H1 (cell line): Measurements from ENCODE around the gene KCNAB2. TPM values are rescaled to one million over a fixed set of nuclear protein-coding genes. Genes with fewer than 3 reads are reported as not detected.

Source experiments
- CTCF ChIA-PET: fragments of 300-600 bp; sonication (Branson Sonifier 250); formaldehyde crosslinking; loops from one replicate; lab custom pipeline; 2021; ENCODE audit not compliant: partially characterized antibody; lab: Charles Lee
- POLR2A ChIA-PET: fragments of 300-600 bp; sonication (Branson Sonifier 250); formaldehyde crosslinking; loops from one replicate; lab custom pipeline; 2021; ENCODE audit warnings: inconsistent platforms; ENCODE audit not compliant: partially characterized antibody; lab: Charles Lee
- DNase-seq, 2 experiments: peaks; one replicate each; pipeline versions ENCODE4 v3.0.0 to v3.0.0-alpha.2; 2010 to 2022; ENCODE audit warnings: low spot score in 2 of 2, low read depth in 1 of 2, mixed read lengths in 1 of 2
- FAIRE-seq: peaks from 2 replicates; lab custom pipeline; 2011; peaks lifted over from hg19 to GRCh38; lab: Jason Lieb, UNC
- H2AFZ ChIP-seq: 2 replicates; pipeline ENCODE4 v1.8.1; 2012; ENCODE audit warnings: low read length, inconsistent platforms
- H2AK5ac ChIP-seq: 2 replicates; pipeline ENCODE4 v1.6.1; 2013; ENCODE audit warnings: low read depth, low read length
- H2BK120ac ChIP-seq: replicated peaks from 2 replicates; pipeline ENCODE3; 2013; ENCODE audit warnings: low read depth, low read length, inconsistent platforms
- H2BK12ac ChIP-seq: 2 replicates; pipeline ENCODE4 v1.6.1; 2013; ENCODE audit warnings: low read depth, low read length
- H2BK15ac ChIP-seq: 2 replicates; pipeline ENCODE4 v1.6.1; 2013; ENCODE audit warnings: low read length
- H2BK20ac ChIP-seq: 2 replicates; pipeline ENCODE4 v1.6.1; 2013; ENCODE audit warnings: low read length
- H2BK5ac ChIP-seq: 2 replicates; pipeline ENCODE4 v1.6.1; 2013; ENCODE audit warnings: low read depth, low read length
- H3K14ac ChIP-seq: 2 replicates; pipeline ENCODE4 v1.6.1; 2013; ENCODE audit warnings: inconsistent platforms; ENCODE audit not compliant: insufficient read length
- H3K18ac ChIP-seq: 2 replicates; pipeline ENCODE4 v1.6.1; 2013; ENCODE audit warnings: low read length; ENCODE audit errors: extremely low read depth
- H3K23ac ChIP-seq: 2 replicates; pipeline ENCODE4 v1.6.1; 2013; ENCODE audit warnings: inconsistent platforms; ENCODE audit not compliant: insufficient read length
- H3K23me2 ChIP-seq: 2 replicates; pipeline ENCODE4 v1.6.1; 2013; ENCODE audit warnings: low read depth, low read length
- H3K27ac ChIP-seq: 2 replicates; pipeline ENCODE4 v1.6.1; 2011; ENCODE audit warnings: low read depth, low read length, inconsistent platforms
- H3K27me3 ChIP-seq, 4 experiments: replicated peaks in 1 of 4; 1 replicate in 1 of 4; 2 replicates in 3 of 4; pipeline versions ENCODE4 v1.6.1 to v1.8.1; 2011 to 2013; ENCODE audit warnings: low read length in 3 of 4, mild to moderate bottlenecking in 3 of 4, inconsistent platforms in 2 of 4, mixed read lengths in 2 of 4, moderate library complexity in 1 of 4; ENCODE audit not compliant: control insufficient read depth in 3 of 4, insufficient read depth in 3 of 4; ENCODE audit errors: extremely low read depth in 1 of 4
- H3K36me3 ChIP-seq, 4 experiments: 2 replicates each; pipeline versions ENCODE4 v1.6.1 to v1.8.1; 2011 to 2013; ENCODE audit warnings: mild to moderate bottlenecking in 4 of 4, low read length in 3 of 4, moderate library complexity in 2 of 4, control low read depth in 1 of 4, inconsistent platforms in 1 of 4; ENCODE audit not compliant: insufficient read depth in 4 of 4, control insufficient read depth in 2 of 4
- H3K4ac ChIP-seq: replicated peaks from 2 replicates; pipeline ENCODE3; 2013; ENCODE audit warnings: low read length, low read depth, mixed read lengths, inconsistent platforms; ENCODE audit not compliant: insufficient read length
- H3K4me1 ChIP-seq, 4 experiments: replicated peaks in 1 of 4; 1 replicate in 1 of 4; 2 replicates in 3 of 4; pipeline versions ENCODE4 v1.6.1 to v1.8.1; 2011 to 2013; ENCODE audit warnings: low read length in 3 of 4, inconsistent platforms in 2 of 4, mixed read lengths in 1 of 4; ENCODE audit not compliant: insufficient read depth in 4 of 4, control insufficient read depth in 3 of 4
- H3K4me2 ChIP-seq, 2 experiments: 2 replicates each; pipeline versions ENCODE4 v1.6.1 to v1.8.1; 2011 to 2013; ENCODE audit warnings: low read depth in 2 of 2, low read length in 2 of 2, control low read depth in 1 of 2, inconsistent platforms in 1 of 2, mild to moderate bottlenecking in 1 of 2; ENCODE audit not compliant: insufficient read depth in 1 of 2
- H3K4me3 ChIP-seq, 4 experiments: fragments of 200-600, 300-600 bp in 1 of 4; sonication (generic), shearing (Covaris generic), sonication (Bioruptor Twin) in 1 of 4; 2 replicates each; pipeline versions ENCODE4 v1.5.1 to v1.8.1; 2011 to 2016; ENCODE audit warnings: low read length in 4 of 4, low read depth in 3 of 4, control low read depth in 2 of 4, inconsistent platforms in 2 of 4, mild to moderate bottlenecking in 2 of 4, mixed read lengths in 1 of 4, moderate library complexity in 1 of 4; ENCODE audit not compliant: insufficient read depth in 2 of 4; ENCODE audit errors: extremely low read depth in 1 of 4
- H3K56ac ChIP-seq: replicated peaks from 2 replicates; pipeline ENCODE3; 2013; ENCODE audit warnings: low read depth, mild to moderate bottlenecking, mixed read lengths, low read length, inconsistent platforms; ENCODE audit not compliant: insufficient read length
- H3K79me1 ChIP-seq: 2 replicates; pipeline ENCODE4 v1.6.1; 2013; ENCODE audit warnings: low read depth, low read length, control low read depth
- H3K79me2 ChIP-seq, 2 experiments: 2 replicates each; pipeline versions ENCODE4 v1.6.1 to v1.8.1; 2012 to 2013; ENCODE audit warnings: low read length in 2 of 2, mild to moderate bottlenecking in 2 of 2, inconsistent platforms in 1 of 2; ENCODE audit not compliant: insufficient read depth in 2 of 2, control insufficient read depth in 1 of 2
- H3K9ac ChIP-seq, 4 experiments: replicated peaks in 1 of 4; 1 replicate in 1 of 4; 2 replicates in 3 of 4; pipeline versions ENCODE4 v1.6.1 to v1.8.1; 2011 to 2013; ENCODE audit warnings: low read depth in 3 of 4, low read length in 3 of 4, control low read depth in 2 of 4, mild to moderate bottlenecking in 2 of 4, moderate library complexity in 2 of 4, inconsistent platforms in 1 of 4; ENCODE audit errors: extremely low read depth in 1 of 4
- H3K9me3 ChIP-seq, 2 experiments: 2 replicates each; pipeline versions ENCODE4 v1.6.1 to v1.8.1; 2012 to 2013; ENCODE audit warnings: mild to moderate bottlenecking in 2 of 2, moderate library complexity in 2 of 2, control low read depth in 1 of 2, inconsistent platforms in 1 of 2, low read depth in 1 of 2, low read length in 1 of 2, mixed read lengths in 1 of 2; ENCODE audit not compliant: insufficient read depth in 2 of 2
- H4K20me1 ChIP-seq, 2 experiments: replicated peaks in 1 of 2; 2 replicates each; pipeline versions ENCODE3 to v1.8.1; 2011 to 2013; ENCODE audit warnings: inconsistent platforms in 2 of 2, low read length in 2 of 2, mild to moderate bottlenecking in 1 of 2; ENCODE audit not compliant: insufficient read depth in 2 of 2, control insufficient read depth in 1 of 2
- H4K5ac ChIP-seq: 2 replicates; pipeline ENCODE4 v1.6.1; 2013; ENCODE audit warnings: low read length, low read depth, mixed read lengths, inconsistent platforms; ENCODE audit not compliant: insufficient read length
- H4K8ac ChIP-seq: 2 replicates; pipeline ENCODE4 v1.8.0; 2013; ENCODE audit warnings: mild to moderate bottlenecking, moderate library complexity, low read length, inconsistent platforms; ENCODE audit not compliant: insufficient read depth; ENCODE audit errors: extremely low read depth
- H4K91ac ChIP-seq: replicated peaks from 2 replicates; pipeline ENCODE3; 2013; ENCODE audit warnings: low read length, mixed read lengths, inconsistent platforms; ENCODE audit not compliant: insufficient read length
- ASH2L ChIP-seq: fragments of 200-600, 300-600 bp; sonication (generic); IDR thresholded peaks from one replicate; pipeline ENCODE4 v1.7.1; 2017; ENCODE audit warnings: low read length
- BRCA1 ChIP-seq: IDR thresholded peaks from 2 replicates; pipeline ENCODE4 v1.6.1; 2012; ENCODE audit warnings: low read depth, low read length, improper control_type of control experiment
- CBX5 ChIP-seq: fragments of 300-800, 300-1000 bp; sonication (generic); IDR thresholded peaks from 2 replicates; pipeline ENCODE4 v1.7.1; 2016; ENCODE audit warnings: antibody characterized with exemption, low read length, low read depth
- CHD1 ChIP-seq: IDR thresholded peaks from 2 replicates; pipeline ENCODE4 v1.6.1; 2012; ENCODE audit warnings: low read depth, low read length, improper control_type of control experiment
- CTBP2 ChIP-seq: IDR thresholded peaks from 2 replicates; pipeline ENCODE4 v1.7.0; 2011; ENCODE audit warnings: borderline replicate concordance, mild to moderate bottlenecking, moderate library complexity, mixed read lengths, low read length; ENCODE audit not compliant: insufficient read depth, insufficient read length
- EGR1 ChIP-seq: IDR thresholded peaks from 2 replicates; pipeline ENCODE4 v1.6.1; 2011; ENCODE audit warnings: low read depth, low read length, borderline replicate concordance
- EP300 ChIP-seq, 2 experiments: IDR thresholded peaks; 1 replicate in 1 of 2; 2 replicates in 1 of 2; pipeline ENCODE4 v1.6.1; 2011 to 2012; ENCODE audit warnings: low read depth in 2 of 2, low read length in 2 of 2, mild to moderate bottlenecking in 2 of 2, borderline replicate concordance in 1 of 2, inconsistent platforms in 1 of 2, moderate library complexity in 1 of 2
- FOSL1 ChIP-seq: IDR thresholded peaks from 2 replicates; pipeline ENCODE4 v1.6.1; 2011; ENCODE audit warnings: mild to moderate bottlenecking, low read depth, low read length, moderate library complexity; ENCODE audit not compliant: insufficient read depth
- HDAC6 ChIP-seq: IDR thresholded peaks from one replicate; pipeline ENCODE4 v1.7.1; 2012; ENCODE audit warnings: low read depth, mild to moderate bottlenecking, inconsistent platforms, low read length, moderate library complexity
- KDM4A ChIP-seq: IDR thresholded peaks from one replicate; pipeline ENCODE4 v1.7.1; 2012; ENCODE audit warnings: low read depth, mild to moderate bottlenecking, moderate library complexity, low read length, inconsistent platforms; ENCODE audit not compliant: severe bottlenecking
- NANOG ChIP-seq: IDR thresholded peaks from 2 replicates; pipeline ENCODE4 v1.6.1; 2011; ENCODE audit warnings: low read length, low read depth, mild to moderate bottlenecking, inconsistent platforms; ENCODE audit not compliant: insufficient read depth, poor library complexity, severe bottlenecking
- RXRA ChIP-seq: IDR thresholded peaks from 2 replicates; pipeline ENCODE4 v1.6.1; 2011; ENCODE audit warnings: low read depth, mild to moderate bottlenecking, low read length, moderate library complexity; ENCODE audit not compliant: insufficient read depth
- SAP30 ChIP-seq: fragments of 300-600 bp; sonication (generic); IDR thresholded peaks from 2 replicates; pipeline ENCODE4 v1.7.1; 2012; ENCODE audit warnings: low read length, moderate library complexity, mild to moderate bottlenecking, inconsistent platforms; ENCODE audit not compliant: insufficient read depth, insufficient replicate concordance
- SP1 ChIP-seq: IDR thresholded peaks from 2 replicates; pipeline ENCODE4 v1.6.1; 2011; ENCODE audit warnings: low read depth, low read length
- WGBS, 2 experiments: shearing (Covaris generic) in 1 of 2; methylation state at CpG; one replicate each; pipeline versions ENCODE4 v1.1.6 to v1.1.7; 2013 to 2015; ENCODE audit warnings: low lambda C conversion rate in 2 of 2, mixed read lengths in 2 of 2, inconsistent platforms in 1 of 2, low coverage in 1 of 2, missing lambda C conversion rate in 1 of 2; ENCODE audit not compliant: insufficient replicate concordance in 2 of 2, insufficient coverage in 1 of 2, insufficient read length in 1 of 2; ENCODE audit errors: extremely low coverage in 1 of 2, missing lambda C conversion rate in 1 of 2; 5-methylcytosine and 5-hydroxymethylcytosine counted together
- polyA plus RNA-seq, 7 experiments: library from polyadenylated mRNA; depleted of rRNA in 3 of 7; stranded (reverse) in 5 of 7; unstranded in 2 of 7; fragments of >200 nt in 5 of 7; fragments of 200-250 nt in 2 of 7; gene quantifications; 1 replicate in 5 of 7; 2 replicates in 1 of 7; 4 replicates in 1 of 7; pipeline versions ENCODE4 v1.2.1 to v1.2.3, GENCODE V29; 2011 to 2013; ENCODE audit warnings: missing spikeins in 2 of 7, mixed read lengths in 2 of 7
- total RNA-seq: library from RNA; stranded (reverse); fragmentation: NEBNext Ultra II Directional; extraction: Animal tissue kit (Norgen Biotek cat#: 25700); gene quantifications from 2 replicates; pipeline ENCODE4 v1.2.1, GENCODE V29; 2021

KCNAB2 gene
- total and polyA plus RNA-seq, 2 of the 8 experiments (the other 6 are each of a cell fraction or from before 2014, with no cell fraction given) = 4.5 to 7.0 TPM

DNA sequence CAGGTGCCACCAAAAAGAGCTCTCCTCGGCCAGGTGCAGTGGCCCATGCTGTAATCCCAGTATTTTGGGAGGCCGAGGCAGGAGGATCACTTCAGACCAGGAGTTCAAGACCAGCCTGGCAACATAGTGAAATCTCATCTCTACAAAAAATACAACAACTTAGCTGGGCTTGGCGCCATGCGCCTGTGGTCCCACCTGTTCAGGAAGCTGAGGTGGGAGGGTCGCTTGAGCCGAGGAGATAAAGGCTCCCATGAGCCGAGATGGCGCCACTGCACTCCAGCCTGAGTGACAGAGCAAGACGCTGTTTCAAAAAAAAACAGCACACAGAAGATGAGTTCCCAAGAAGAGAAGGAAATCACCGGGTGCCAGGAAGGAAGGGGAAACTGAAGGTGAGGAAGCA, 67.4 kb downstream of the KCNAB2 start:
- no peaks in the 10 kb centered on the region for H4K20me1 ChIP-seq
- no peak overlapping the region for H3K9ac ChIP-seq
- H3K4me1 ChIP-seq = peaks cover 0 to 4% (median 3%) of the 10 kb centered on the region in 4 experiments; a peak in 2 of 7 replicates
- no peak overlapping the region for H3K56ac ChIP-seq
- no peaks in the 10 kb centered on the region for H3K79me1 ChIP-seq
- no peaks in the 10 kb centered on the region for H3K79me2 ChIP-seq
- no peak overlapping the region; the same call in 1 of the 2 replicates for H4K8ac ChIP-seq
- DNase-seq (no peak), FAIRE-seq (no peak)
- H3K4me2 ChIP-seq = no peak overlapping the region
- H3K27ac ChIP-seq = no peak overlapping the region
- ChIA-PET CTCF (interaction anchor here (0.6 to 2.5 kb wide), 14 partner anchors 9 to 292 kb away, joined by 3 to 11 read pairs (median 5); no protein-coding TSS in a partner anchor), POLR2A (interaction anchor here (0.7 to 1.5 kb wide), 4 partner anchors 30 to 213 kb away, joined by 3 to 4 read pairs (median 3); no protein-coding TSS in a partner anchor)
- H3K36me3 ChIP-seq = no peaks in the 10 kb centered on the region
- no peak overlapping the region for H3K18ac ChIP-seq
- H2BK20ac ChIP-seq = no peak overlapping the region
- H4K5ac ChIP-seq = no peak overlapping the region
- H3K23me2 ChIP-seq = peaks cover 6% of the 10 kb centered on the region; the same call in 1 of the 2 replicates
- no peak overlapping the region for H4K91ac ChIP-seq
- H3K14ac ChIP-seq = no peak overlapping the region
- 80% methylated on average over 10 of the region's 10 CpGs; no CpG with 5 or more reads in 1 of the 2 experiments for WGBS, 2 experiments
- no peak overlapping the region for H2AK5ac ChIP-seq
- no peak overlapping the region for H2BK5ac ChIP-seq
- H3K27me3 ChIP-seq = peaks cover 0 to 2% (median 0%) of the 10 kb centered on the region in 4 experiments; a peak in 1 of 7 replicates
- H2BK120ac ChIP-seq = no peak overlapping the region
- no peak overlapping the region for H2AFZ ChIP-seq
- no peaks in the 10 kb centered on the region for H3K9me3 ChIP-seq
- no peak overlapping the region for H3K4ac ChIP-seq
- no peak overlapping the region for H3K4me3 ChIP-seq
- no peak overlapping the region for H2BK15ac ChIP-seq
- no peak overlapping the region for H3K23ac ChIP-seq
- no peak overlapping the region for H2BK12ac ChIP-seq
- TF ChIP-seq HDAC6 (no peak), KDM4A (no peak), BRCA1 (no peak), RXRA (no peak), CHD1 (no peak), CBX5 (no peak), NANOG (no peak), SAP30 (no peak), EGR1 (no peak), ASH2L (no peak), CTBP2 (no peak), EP300 (IDR thresholded peaks at IDR 0.05; ENCODE audit: borderline replicate concordance in 1 of 2, low read depth in 2 of 2, low read length in 2 of 2) (no peak), FOSL1 (no peak), SP1 (no peak)
